Measurements from ENCODE around the gene ZFYVE28.
"Not testable (repeated sequence)": the region's sequence is repeated elsewhere in the genome, so short reads cannot be mapped to it uniquely, and the experiment has no call there.

ZFYVE28 gene

GRCh38 chr4:2390784-2391421, 27.5 kb downstream of the ZFYVE28 start:
- DNase-seq (ENCODE audit: low read depth in 2 of 2): no peak

DNA sequence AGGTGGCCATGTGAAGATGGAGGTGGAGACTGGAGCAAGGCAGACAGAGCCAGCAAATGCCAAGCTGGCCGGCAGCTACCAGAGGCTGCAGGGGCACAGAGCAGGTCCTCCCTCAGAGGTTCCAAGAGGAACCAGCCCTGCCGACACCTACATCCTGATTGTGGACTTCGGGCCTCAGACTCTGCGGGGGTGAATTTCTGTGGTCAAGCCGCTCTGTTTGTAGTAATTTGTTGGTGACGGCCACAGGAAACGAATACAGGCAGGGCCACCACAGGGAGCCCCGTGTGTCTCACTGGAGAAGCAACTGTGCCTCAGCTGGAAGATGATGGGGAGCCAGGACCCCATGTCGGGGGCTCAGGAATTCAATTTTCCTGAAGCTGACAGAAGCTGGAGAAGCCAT, 28.3 kb downstream of the ZFYVE28 start:
- DNase-seq (ENCODE audit: low read depth in 2 of 2): no peak

- DNase-seq (ENCODE audit: low read depth in 2 of 2): no peak
These were observed 28.8 kb downstream of the ZFYVE28 start for GRCh38 chr4:2389691-2390090.

- no peak for DNase-seq (ENCODE audit: low read depth in 2 of 2)
These were observed 29.8 kb downstream of the ZFYVE28 start for GRCh38 chr4:2388429-2389182.

DNA sequence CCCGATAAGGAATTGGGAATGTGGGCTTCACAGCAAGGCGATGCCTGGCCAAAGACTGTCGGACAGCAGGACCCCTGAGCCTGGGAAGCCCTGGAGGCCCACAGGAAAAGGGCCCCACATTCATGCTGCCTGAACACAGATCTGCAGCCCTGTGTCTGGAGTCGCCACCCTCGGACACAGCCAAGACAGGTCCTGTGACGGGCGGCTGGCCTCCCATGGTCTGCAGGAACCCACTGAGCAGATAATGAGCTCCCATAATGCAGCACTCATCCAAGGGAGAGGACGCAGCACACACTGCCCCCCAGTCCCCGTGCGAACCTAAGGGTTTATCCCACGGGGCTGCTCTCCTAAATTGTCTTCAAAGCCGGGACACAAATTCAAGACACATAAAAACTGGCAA, 30.6 kb downstream of the ZFYVE28 start:
- no peak for DNase-seq (ENCODE audit: low read depth in 2 of 2)

DNA sequence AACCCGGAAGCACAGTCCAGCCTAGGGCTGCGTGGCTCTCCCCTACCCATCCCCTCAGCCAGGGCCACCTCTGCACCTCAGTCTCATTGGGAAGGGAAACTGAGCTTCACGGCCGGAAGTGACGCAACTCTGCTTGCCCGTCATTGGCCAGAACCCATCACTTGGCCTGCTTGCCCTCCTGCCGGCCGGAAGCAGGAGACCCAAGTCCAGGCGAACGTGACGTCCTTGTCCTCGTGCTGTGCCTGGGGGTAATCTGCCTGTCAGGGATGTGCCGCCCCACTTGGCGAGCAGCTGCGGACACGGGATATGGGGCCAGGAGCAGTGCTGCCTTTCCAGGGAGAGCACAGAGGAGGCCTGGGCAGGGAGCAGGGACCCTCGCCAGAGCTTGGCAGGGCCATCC, 31.2 kb downstream of the ZFYVE28 start:
- DNase-seq (ENCODE audit: low read depth in 2 of 2): no peak

GRCh38 chr4:2386717-2387116, 31.7 kb downstream of the ZFYVE28 start:
- no peak for DNase-seq (ENCODE audit: low read depth in 2 of 2)

DNA sequence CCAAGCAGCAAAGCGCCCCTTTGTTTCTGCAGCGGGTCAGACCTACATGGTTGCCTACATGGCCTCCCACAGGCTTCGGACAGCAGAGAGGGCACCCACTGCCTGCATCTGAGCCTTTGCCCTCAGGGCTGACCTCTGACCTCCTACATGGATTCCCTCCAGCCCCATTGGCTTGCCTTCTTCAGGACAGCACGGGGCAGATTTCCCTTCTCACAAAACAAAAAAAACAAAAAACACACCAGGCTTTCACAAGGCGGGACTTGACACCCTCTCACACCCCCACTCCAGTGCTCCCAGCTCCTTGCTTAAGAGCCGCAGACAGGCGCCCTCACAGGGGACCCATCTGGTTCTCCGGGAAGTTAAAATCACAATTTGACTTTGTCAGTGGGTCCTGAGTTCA, 32.9 kb downstream of the ZFYVE28 start:
- DNase-seq (ENCODE audit: low read depth in 2 of 2): no peak

GRCh38 chr4:2384245-2384644, 34.2 kb downstream of the ZFYVE28 start:
- DNase-seq (ENCODE audit: low read depth in 2 of 2): no peak

GRCh38 chr4:2383760-2384159, 34.7 kb downstream of the ZFYVE28 start:
- no peak for DNase-seq (ENCODE audit: low read depth in 2 of 2)

- not testable (repeated sequence) for DNase-seq (ENCODE audit: low read depth in 2 of 2)
These were observed 35.2 kb downstream of the ZFYVE28 start for GRCh38 chr4:2383220-2383631.

DNA sequence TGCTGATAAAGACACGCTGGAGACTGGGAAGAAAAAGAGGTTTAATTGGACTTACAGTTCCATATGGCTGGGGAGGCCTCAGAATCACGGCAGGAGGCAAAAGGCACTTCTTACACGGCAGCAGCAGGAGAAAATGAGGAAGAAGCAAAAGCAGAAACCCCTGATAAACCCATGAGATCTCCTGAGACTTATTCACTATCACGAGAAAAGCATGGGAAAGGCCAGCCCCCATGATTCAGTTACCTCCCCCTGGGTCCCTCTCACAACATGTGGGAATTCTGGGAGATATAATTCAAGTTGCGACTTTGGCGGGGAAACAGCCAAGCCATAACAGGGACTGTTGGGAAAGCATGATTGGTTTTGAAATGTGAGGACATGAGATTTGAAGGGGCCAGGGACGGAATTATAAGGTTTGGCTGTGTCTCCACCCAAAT, 35.7 kb downstream of the ZFYVE28 start:
- not testable (repeated sequence) for DNase-seq (ENCODE audit: low read depth in 2 of 2)

GRCh38 chr4:2380589-2380988, 37.9 kb downstream of the ZFYVE28 start:
- not testable (repeated sequence) for DNase-seq (ENCODE audit: low read depth in 2 of 2)

GRCh38 chr4:2378898-2379297, 39.5 kb downstream of the ZFYVE28 start:
- DNase-seq (ENCODE audit: low read depth in 2 of 2): no peak

DNA sequence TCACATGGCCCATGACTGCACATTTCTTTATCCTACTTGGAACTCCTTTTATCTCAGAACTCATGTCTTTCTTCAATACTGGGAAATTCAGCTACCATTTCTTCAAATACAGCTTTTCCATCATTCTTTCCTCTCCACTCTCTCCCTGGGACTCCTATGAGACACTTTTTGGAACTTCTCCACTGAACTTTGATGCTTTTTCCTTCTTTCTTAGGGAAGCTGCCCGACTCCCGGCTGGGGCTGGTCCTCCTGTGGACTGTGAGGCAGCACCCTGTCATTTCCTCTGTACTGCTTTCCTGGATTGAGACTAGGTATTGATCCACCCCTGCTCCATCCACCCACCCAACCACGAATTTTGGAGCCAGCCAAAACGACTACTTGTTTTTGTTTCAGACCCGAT, 40.0 kb downstream of the ZFYVE28 start:
- no peak for DNase-seq (ENCODE audit: low read depth in 2 of 2)

- DNase-seq (ENCODE audit: low read depth in 2 of 2): no peak
These were observed 41.2 kb downstream of the ZFYVE28 start for GRCh38 chr4:2377241-2377640.

- no peak for DNase-seq (ENCODE audit: low read depth in 2 of 2)
These were observed 43.0 kb downstream of the ZFYVE28 start for GRCh38 chr4:2375427-2375826.

DNA sequence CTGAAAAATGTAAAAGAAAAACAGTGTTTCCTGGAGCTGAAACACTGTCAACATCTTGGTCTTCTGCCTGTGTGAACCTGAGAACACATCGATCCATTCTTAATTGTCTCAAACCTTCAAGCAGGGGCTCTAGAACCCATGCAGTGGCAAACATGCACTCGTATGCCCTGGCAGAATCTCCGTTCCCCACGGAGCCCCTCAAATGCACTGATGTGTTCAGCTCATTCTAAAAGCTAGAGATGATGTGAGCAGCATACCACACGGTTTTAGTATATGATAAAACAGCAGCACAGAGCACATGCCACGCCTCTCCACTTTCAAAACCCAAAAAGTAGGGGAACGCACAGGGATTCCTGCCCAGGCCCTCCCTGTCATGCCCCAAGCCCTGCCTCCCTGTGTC, 44.9 kb downstream of the ZFYVE28 start:
- no peak for DNase-seq (ENCODE audit: low read depth in 2 of 2)

- DNase-seq (ENCODE audit: low read depth in 2 of 2): no peak
These were observed 45.9 kb downstream of the ZFYVE28 start for GRCh38 chr4:2372488-2373030.

- DNase-seq (ENCODE audit: low read depth in 2 of 2): no peak
These were observed 46.5 kb downstream of the ZFYVE28 start for GRCh38 chr4:2371765-2372487.

DNA sequence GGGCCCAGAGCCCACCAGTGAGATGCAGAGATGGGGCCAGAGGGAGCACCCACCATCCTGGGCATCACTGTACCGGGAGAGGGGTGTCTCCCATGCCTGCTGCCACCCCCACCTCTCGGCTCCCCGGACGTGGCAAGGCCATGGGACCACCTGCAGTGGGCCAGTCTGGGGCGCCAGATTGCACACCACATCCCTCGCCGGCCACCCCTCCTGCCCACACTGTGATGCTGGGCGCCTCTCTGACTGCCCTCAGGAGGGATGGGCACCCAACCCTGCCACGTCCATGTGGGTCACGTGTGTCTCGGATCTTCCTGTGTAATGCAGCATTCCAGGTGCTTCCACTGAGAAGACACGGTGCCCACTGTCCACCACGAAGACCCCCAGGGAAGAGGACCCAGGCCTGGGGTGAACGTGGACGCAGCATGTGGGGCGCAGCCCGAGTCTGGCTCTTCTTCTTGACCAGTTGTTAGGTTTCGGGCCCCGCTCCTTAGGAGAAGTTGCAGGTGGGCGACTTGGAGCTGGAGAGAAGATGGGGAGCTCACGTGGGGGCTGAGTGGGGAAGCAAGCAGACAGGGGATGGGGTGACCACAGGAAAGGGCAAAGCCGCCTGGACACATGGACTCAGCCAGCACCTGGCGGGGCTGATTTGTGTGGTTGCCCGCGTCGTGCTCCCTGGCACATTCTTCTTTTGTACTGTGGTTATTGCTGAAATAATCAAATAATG, 47.7 kb downstream of the ZFYVE28 start:
- no peak for DNase-seq (ENCODE audit: low read depth in 2 of 2)
